ENCODE measurements around the gene ANXA6.

GRCh38 chr5:151181818-151182523 lies 24.4 kb upstream of the ANXA6 start:
- TF ChIP-seq CTCF (conservative IDR thresholded peaks at IDR 0.05; ENCODE audit: low read length) (no peak), EZH2phosphoT487 (IDR thresholded peaks at IDR 0.05; ENCODE audit: borderline replicate concordance, low read depth, low read length) (no peak)

Data from OCI-LY7 (cell line).